NT2/D1 (cell line): ENCODE results near the gene NEU2.

Experiments used
- DNase-seq: peaks from one replicate; pipeline ENCODE4 v3.0.0-alpha.2; 2011; ENCODE audit warnings: low read depth, low spot score
- H3K27me3 ChIP-seq: 2 replicates; pipeline ENCODE4 v1.6.0; 2011; ENCODE audit warnings: mild to moderate bottlenecking; ENCODE audit not compliant: insufficient read length, insufficient read depth
- H3K36me3 ChIP-seq: 2 replicates; pipeline ENCODE4 v1.6.1; 2011; ENCODE audit warnings: mild to moderate bottlenecking, low read length, mixed read lengths; ENCODE audit not compliant: insufficient read depth, insufficient read length
- H3K4me1 ChIP-seq: 2 replicates; pipeline ENCODE4 v1.5.1; 2011; ENCODE audit not compliant: insufficient read depth, insufficient read length
- H3K4me3 ChIP-seq: 2 replicates; pipeline ENCODE4 v1.5.1; 2011; ENCODE audit warnings: low read depth; ENCODE audit not compliant: insufficient read length
- H3K9ac ChIP-seq: 2 replicates; pipeline ENCODE4 v1.6.0; 2011; ENCODE audit warnings: low read depth; ENCODE audit not compliant: insufficient read length
- H3K9me3 ChIP-seq: 2 replicates; pipeline ENCODE4 v1.5.1; 2011; ENCODE audit warnings: mild to moderate bottlenecking, low read length; ENCODE audit not compliant: insufficient read depth
- SUZ12 ChIP-seq: IDR thresholded peaks from 2 replicates; pipeline ENCODE4 v1.6.1; 2011; ENCODE audit not compliant: insufficient read length, insufficient read depth; ENCODE audit errors: extremely low read depth
- YY1 ChIP-seq: IDR thresholded peaks from 2 replicates; pipeline ENCODE4 v1.6.1; 2011; ENCODE audit not compliant: insufficient read length, insufficient read depth
- ZNF274 ChIP-seq: IDR thresholded peaks from 2 replicates; pipeline ENCODE4 v1.6.1; 2011; ENCODE audit warnings: mild to moderate bottlenecking, low read depth, low read length

NEU2 gene

GRCh38 chr2:233029321-233029720 is 3.2 kb upstream of the NEU2 start:
- TF ChIP-seq YY1 (no peak), SUZ12 (no peak)
- Histone ChIP-seq H3K4me3 (no peak overlapping the region), H3K9me3 (peaks cover 5% of the 10 kb centered on the region; the same call in 1 of the 2 replicates), H3K4me1 (peaks cover 12% of the 10 kb centered on the region), H3K27me3 (no peaks in the 10 kb centered on the region), H3K9ac (no peak overlapping the region), H3K36me3 (no peaks in the 10 kb centered on the region)
- no peak for DNase-seq

- Histone ChIP-seq H3K27me3 (no peaks in the 10 kb centered on the region), H3K4me1 (peaks cover 5% of the 10 kb centered on the region), H3K9me3 (peaks cover 5% of the 10 kb centered on the region; the same call in 1 of the 2 replicates), H3K36me3 (no peaks in the 10 kb centered on the region), H3K4me3 (no peak overlapping the region), H3K9ac (no peak overlapping the region)
- TF ChIP-seq SUZ12 (no peak), YY1 (no peak), ZNF274 (no peak)
- no peak for DNase-seq
Observed at GRCh38 chr2:233031556-233032500, 644 bp upstream of the NEU2 start.

GRCh38 chr2:233033672-233034071 is 1.2 kb downstream of the NEU2 start:
- peaks cover 5% of the 10 kb centered on the region for H3K4me1 ChIP-seq
- no peak for DNase-seq
- no peak for TF ChIP-seq YY1
- TF ChIP-seq SUZ12: no peak

GRCh38 chr2:233034091-233034882 is 1.8 kb downstream of the NEU2 start:
- TF ChIP-seq YY1 (no peak), ZNF274 (no peak), SUZ12 (no peak)
- Histone ChIP-seq H3K4me1 (peaks cover 5% of the 10 kb centered on the region), H3K9me3 (peaks cover 2% of the 10 kb centered on the region; the same call in 1 of the 2 replicates), H3K4me3 (no peak overlapping the region), H3K36me3 (no peaks in the 10 kb centered on the region), H3K27me3 (no peaks in the 10 kb centered on the region), H3K9ac (no peak overlapping the region)
- DNase-seq: no peak

More at GRCh38 chr2:233033672-233034071, 1.2 kb downstream of the NEU2 start:
- no peak overlapping the region for H3K9ac ChIP-seq
- H3K4me3 ChIP-seq: no peak overlapping the region
- H3K36me3 ChIP-seq: no peaks in the 10 kb centered on the region
- H3K9me3 ChIP-seq: peaks cover 5% of the 10 kb centered on the region; the same call in 1 of the 2 replicates
- H3K27me3 ChIP-seq: no peaks in the 10 kb centered on the region

GRCh38 chr2:233035426-233036161 is 3.1 kb downstream of the NEU2 start:
- Histone ChIP-seq H3K9me3 (no peaks in the 10 kb centered on the region), H3K4me1 (peaks cover 5% of the 10 kb centered on the region), H3K36me3 (no peaks in the 10 kb centered on the region), H3K4me3 (no peak overlapping the region), H3K9ac (no peak overlapping the region), H3K27me3 (no peaks in the 10 kb centered on the region)
- TF ChIP-seq ZNF274: no peak
- no peak for TF ChIP-seq YY1
- no peak for TF ChIP-seq SUZ12
- DNase-seq: no peak

GRCh38 chr2:233036162-233036838 is 3.8 kb downstream of the NEU2 start:
- no peak overlapping the region for H3K4me3 ChIP-seq
- no peak for TF ChIP-seq SUZ12
- no peak for TF ChIP-seq YY1
- TF ChIP-seq ZNF274: no peak
- no peaks in the 10 kb centered on the region for H3K27me3 ChIP-seq
- no peaks in the 10 kb centered on the region for H3K9me3 ChIP-seq
- H3K36me3 ChIP-seq: no peaks in the 10 kb centered on the region
- H3K9ac ChIP-seq: no peak overlapping the region
- DNase-seq: no peak
- H3K4me1 ChIP-seq: peaks cover 5% of the 10 kb centered on the region
